GDM1 (cell line): ENCODE measurements around the gene PARD3B.

Source experiments
- DNase-seq: peaks from one replicate; lab custom pipeline; 2025; lab: John Stamatoyannopoulos, UW

PARD3B gene

GRCh38 chr2:204897561-204897960, 352.3 kb downstream of the PARD3B start:
- DNase-seq, result no peak

DNA sequence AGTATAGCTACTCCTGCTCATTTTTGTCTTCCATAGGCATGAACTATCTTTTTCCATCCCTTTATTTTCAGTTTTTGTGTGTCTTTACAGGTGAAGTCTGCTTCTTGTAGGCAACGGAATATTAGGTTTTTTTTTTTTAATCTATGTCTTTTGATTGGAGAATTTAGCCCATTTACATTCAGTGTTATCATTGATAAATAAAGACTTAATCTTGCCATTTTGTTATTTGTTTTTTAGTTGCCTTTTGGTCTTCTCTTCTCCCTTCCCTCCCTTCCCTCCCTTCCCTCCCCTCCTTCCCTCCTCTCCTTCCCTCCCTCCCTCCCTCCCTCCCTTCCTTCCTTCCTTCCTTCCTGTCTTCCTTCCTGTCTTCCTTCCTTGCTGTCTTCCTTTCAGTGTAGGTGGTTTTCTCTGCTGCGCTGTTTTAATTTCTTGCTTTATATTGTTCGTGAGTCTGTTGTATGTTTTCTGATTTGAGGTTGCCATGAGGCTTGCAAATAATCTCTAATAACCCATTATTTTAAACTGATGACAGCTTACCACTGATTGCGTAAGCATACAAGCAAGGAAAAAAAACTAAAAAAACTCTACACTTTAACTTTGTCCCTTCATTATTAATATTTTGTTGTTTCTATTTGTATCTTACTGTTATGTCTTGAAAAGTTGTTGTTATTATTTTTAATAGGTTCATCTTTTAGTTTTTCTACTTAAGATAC, 353.8 kb downstream of the PARD3B start:
- no peak for DNase-seq

GRCh38 chr2:204899983-204900382, 354.7 kb downstream of the PARD3B start:
- no peak for DNase-seq

- DNase-seq, result no peak
Observed at GRCh38 chr2:204900487-204900886, 355.2 kb downstream of the PARD3B start.

DNA sequence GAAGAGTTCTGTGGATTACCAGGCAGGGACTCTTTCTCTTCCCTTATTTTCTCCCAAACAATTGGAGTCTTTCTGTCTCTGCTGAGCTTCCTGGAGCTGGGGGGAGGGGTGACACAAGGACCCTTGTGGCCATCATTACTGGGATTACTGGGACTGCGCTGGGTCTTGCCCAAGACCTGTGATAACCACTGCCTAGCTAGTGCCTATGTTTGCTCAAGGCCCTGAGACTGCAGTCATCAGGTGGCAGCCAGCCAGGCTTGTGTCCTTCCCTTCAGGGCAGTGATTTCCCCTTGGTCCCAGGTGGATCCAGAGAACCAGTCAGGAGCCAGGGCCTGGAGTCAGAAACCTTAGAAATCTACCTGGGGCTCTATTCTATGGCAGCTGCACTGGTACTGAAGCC, 355.6 kb downstream of the PARD3B start:
- no peak for DNase-seq

DNA sequence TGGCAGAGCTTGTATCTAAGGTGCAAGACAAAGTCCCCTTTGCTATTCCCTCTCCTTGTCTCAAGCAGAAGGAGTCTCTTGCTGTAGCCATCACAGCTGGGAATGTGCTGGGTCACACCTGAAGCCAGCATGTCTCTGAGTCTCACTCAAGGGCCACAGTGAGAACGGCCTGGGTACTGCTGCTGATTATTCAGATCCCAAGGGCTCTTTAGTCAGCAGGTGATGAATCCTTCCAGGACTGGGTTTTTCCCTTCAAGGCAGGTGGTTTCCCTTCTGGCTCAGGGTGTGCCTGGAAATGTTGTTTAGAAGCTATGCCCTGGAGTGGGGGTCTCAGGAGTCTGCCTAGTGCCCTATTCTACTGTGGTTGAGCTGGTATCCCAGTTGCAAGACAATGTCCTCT, 356.3 kb downstream of the PARD3B start:
- no peak for DNase-seq

DNA sequence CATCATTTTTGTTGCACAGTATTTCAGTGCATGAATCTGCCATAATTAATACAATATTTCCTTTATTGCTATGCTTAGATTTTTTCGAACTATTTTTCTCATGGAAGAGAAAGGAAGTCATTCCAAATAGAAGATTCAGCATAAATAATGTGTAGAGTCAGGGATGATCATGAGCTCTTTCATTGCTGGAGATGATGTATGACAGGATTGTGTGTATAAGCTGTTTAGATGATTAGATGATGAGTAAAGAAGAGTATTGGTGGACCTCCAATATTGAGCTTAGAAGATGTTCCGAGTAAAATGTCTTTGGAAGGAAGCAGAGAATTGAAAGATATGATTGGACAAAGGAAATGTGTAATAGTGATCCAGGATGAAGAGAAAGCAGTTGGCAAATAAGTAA, 364.5 kb downstream of the PARD3B start:
- no peak for DNase-seq

GRCh38 chr2:204913312-204913711, 368.0 kb downstream of the PARD3B start:
- no peak for DNase-seq

DNA sequence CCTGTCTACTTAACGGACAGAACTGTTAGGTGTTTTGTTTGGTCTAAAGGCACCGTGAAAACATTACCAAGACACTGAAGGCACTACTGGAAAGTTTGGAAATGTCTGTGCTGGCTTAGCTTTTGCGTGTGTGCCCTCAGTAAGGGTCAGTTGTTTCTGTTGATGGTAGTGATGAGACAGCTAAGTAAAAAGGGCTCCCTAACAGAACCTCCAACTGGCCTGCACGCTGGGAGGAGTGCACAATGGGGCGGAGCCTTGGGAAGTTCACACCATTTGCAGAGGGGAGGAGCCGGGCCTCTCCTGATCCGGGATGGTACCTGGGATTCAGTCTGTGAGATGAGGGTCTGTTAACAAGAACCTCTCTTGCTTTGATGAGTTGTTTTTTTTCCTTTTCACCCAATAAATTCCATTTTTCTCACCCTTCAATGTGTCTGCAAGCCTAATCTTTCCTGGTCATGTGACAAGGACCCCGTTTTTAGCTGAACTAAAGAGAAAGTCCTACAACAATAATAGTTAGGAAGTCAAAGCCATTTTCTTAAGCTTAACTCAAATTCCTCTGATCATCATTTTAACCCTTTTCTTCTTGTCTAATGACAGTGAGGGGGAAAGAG, 368.7 kb downstream of the PARD3B start:
- DNase-seq, result no peak

GRCh38 chr2:204914708-204915107, 369.4 kb downstream of the PARD3B start:
- no peak for DNase-seq

DNA sequence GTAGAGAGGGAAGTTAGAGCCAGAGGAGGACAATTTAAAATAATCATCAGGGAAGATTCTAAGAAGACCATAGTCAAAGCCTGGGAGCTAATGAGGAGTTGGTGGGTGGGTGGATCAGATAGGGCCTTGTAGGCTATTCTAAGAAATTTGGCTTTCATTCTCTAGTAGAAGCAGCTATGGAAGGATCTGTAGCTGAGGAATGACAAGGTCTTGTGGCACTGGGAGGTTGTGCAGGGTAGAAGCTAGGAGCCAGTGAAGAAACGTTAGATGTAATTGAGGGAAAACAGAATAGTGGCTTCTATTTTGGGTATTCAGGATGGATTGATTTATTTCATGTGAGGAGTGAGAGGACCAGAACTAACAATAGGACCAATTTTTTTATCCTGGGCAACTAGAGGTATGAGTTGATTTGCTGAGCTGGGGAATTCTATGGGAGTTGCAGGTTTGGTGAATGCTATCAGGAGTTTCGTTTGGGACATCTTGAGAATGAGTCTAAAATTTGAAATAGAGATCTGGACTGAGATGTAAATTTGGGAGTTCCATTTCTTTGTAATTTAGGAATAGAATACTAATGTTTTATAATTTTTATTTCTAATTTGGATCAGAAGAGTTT, 371.9 kb downstream of the PARD3B start:
- no peak for DNase-seq

DNA sequence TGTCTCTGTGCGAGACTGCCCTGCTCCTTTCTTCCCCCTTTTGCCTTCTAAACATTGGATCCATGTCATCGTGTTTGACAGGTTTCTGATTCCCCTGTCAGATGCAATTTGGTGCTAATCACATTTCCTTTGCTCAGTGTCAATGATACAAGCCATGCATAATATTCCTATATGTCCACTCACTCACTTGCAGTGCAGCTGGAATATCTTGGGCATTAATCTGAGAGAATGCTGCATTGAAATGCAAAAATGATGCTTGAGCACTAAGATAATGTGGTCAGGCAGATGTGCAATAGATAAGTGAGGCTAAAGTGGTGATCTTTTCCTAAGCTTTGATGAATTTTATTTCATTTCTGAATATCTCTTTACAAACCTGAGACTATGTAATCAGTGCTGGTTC, 375.5 kb downstream of the PARD3B start:
- no peak for DNase-seq

- DNase-seq, result no peak
Observed at GRCh38 chr2:204923957-204924356, 378.7 kb downstream of the PARD3B start.

DNA sequence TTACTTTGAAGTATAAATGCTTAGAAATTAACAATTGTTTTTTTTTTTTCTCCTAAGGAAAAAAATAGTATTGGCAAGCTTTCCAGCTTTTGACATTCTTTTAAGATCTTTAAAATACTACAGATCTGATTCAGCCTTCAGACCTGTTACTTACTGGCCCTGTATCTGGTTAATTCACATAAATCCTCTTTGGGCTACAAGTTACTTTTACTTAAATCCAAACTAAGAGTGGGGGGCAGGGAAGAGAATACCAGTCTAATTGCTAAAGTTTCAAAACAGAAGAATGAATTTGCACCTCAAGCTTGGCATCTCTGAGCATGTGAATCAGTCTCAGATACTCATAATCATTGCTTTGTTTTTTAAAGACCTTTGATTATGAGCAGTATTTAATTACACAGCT, 386.3 kb downstream of the PARD3B start:
- DNase-seq, result no peak

GRCh38 chr2:204933735-204934374, 388.6 kb downstream of the PARD3B start:
- no peak for DNase-seq

DNA sequence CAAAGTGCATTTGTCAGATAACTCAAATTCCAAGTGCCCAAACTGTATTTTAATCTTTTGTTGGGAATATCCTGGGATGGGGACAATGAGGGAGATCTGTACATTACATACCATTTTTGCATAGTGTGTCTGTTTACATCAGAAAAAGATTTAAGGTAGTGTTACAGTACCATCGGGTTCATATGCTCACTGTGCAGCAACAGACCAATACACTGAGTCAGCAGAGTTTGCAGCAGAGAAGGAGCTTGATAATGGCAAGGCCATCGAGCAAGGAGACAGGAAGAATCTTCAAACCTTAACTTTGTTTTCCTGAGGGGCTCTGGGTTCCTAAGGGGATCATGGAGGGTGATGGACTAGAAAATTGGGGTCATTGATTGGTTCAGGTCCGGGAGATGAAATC, 399.7 kb downstream of the PARD3B start:
- no peak for DNase-seq

GRCh38 chr2:204945376-204945775, 400.1 kb downstream of the PARD3B start:
- no peak for DNase-seq

GRCh38 chr2:204946892-204947291, 401.6 kb downstream of the PARD3B start:
- no peak for DNase-seq

GRCh38 chr2:204947405-204947804, 402.1 kb downstream of the PARD3B start:
- no peak for DNase-seq

DNA sequence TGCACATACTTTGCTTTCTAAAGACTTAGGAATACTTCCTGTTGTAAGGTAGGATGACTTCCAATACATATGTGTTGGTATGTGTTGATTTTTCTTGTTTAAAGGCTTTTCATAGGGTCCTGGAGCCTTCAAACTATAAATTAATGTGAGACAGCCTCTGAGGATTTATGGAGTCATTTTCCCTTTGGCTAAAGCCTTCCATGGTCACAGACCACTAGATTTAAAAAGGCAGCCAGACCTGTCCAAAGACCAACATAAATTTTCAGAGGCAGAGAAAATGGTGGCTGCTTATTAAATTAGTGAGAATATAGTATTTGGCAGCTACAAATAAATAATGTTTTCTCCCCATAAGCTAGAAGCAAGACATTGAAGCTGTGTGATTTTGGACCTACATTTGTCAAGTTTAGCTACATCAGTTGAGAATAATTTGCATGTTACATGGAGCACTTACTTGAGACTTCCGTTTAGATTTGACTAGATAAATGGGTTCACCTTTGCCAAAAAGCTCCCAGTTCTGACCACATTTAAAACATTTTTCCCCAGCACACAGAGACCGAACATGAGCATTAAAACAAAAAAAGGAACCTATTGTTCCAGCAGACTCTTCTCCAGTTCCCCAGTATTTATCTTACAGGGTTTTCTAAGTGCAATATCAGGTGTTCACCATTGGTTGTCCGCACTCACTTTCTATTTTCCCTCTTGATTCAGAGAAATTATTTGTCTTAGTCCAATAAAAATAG, 402.9 kb downstream of the PARD3B start:
- DNase-seq, result no peak

- no peak for DNase-seq
Observed at GRCh38 chr2:204948822-204949221, 403.5 kb downstream of the PARD3B start.

- DNase-seq, result no peak
Observed at GRCh38 chr2:204950695-204951346, 405.5 kb downstream of the PARD3B start.
